CD4-positive, alpha-beta T cell treated with Interleukin-1 beta for 1 hour (primary cell): Measurements from ENCODE around the gene BRD1.

Experiments
- DNase-seq, 2 donors: peaks; one replicate each; pipeline ENCODE4 v3.0.0-alpha.2; 2020 to 2022

Gene BRD1

DNA sequence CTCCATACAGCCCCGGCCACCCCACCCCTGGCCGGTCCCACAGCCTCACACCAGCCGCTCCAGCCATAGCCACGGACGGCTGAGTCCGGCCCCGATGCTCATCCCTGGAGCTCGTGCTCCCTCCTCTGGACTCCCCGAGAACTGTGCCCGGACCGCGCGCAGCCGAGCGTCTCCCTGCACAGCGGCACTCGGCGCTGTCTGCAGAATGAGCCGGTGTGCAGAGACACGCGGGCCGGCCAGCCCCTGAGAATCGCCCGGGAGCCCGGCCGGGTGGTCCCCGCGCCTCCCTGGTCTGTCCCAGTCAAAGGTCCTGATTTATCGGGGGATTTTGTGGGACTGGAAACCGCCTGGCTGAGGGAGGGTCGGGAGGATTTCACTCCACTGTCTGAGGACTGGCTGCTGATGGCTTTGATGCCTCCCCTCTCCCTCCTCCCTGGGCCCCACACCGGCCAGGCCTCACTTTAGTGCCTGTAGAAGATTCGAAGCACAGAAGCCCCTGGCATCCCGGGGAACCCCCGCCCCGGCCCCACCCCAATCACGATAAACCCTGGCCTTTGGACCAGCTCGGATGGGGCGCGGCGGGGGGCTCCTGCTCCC lies 102.7 kb downstream of the BRD1 start:
- DNase-seq = peak; percentile 48 to 64

GRCh38 chr22:49724030-49724892 lies 103.4 kb downstream of the BRD1 start:
- peak in 1 of 2 donors; percentile 34 for DNase-seq

DNA sequence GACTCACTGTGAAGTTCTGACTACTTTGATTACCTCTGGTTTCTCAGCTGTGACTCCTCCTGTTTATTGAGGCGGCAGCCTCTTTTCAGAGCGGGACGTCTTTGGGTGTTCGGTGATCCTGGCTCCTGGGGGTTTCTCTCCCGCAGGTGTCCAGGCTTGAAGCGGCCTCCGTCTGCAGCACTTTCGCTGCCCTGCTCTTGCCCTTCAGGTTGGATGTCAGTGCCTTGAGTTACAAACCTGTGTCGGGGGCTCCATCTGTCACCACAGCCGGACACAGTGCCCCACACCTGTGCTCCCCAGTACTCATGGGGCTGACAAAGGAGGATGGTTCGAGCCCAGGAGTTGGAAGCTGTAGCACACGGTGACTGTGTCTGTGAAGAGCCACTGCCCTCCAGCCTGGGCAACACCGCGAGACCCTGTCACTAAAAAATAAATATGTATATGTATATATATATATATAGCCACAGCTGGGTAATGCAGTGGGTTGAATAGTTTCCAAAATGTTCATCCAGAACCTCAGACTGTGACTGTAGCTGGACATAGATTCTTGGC lies 104.1 kb downstream of the BRD1 start:
- no peak for DNase-seq
